AG09319 (cell line): Measurements from ENCODE around the gene PEAR1.

Experiments used
- DNase-seq: peaks from one replicate; pipeline ENCODE4 v3.0.0-alpha.2; 2010; ENCODE audit warnings: low read depth; ENCODE audit errors: extremely low read depth
- CTCF ChIP-seq: IDR thresholded peaks from 2 replicates; pipeline ENCODE4 v1.5.1; 2011; ENCODE audit warnings: low read depth, mild to moderate bottlenecking, inconsistent platforms, low read length, moderate library complexity

The PEAR1 gene

GRCh38 chr1:156936191-156936590 lies 42.7 kb downstream of the PEAR1 start:
- no peak for DNase-seq
- no peak for TF ChIP-seq CTCF

- DNase-seq = no peak
- TF ChIP-seq CTCF = no peak
Observed at GRCh38 chr1:156936721-156937220, 43.3 kb downstream of the PEAR1 start.

GRCh38 chr1:156937883-156938282 lies 44.4 kb downstream of the PEAR1 start:
- no peak for TF ChIP-seq CTCF
- DNase-seq = no peak

DNA sequence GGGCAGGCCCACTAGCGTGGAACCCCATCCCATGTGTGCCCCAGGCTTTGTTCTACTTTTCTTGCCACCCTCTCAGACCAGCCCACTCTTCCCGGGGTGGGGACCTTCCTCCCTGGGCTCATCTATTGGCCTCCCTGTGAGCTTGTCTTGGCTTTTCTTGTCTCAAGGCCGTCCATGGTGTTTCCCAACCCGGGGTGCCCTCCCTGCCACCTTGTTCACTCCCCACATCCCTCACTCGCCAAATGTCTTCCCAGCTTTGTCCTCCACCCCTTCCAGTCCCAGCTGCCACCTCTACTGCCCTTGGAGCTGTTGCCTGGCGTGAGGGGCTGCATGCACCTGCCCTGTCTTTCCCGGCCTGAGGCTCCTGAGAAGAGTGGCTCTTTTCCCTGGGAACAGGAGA lies 45.3 kb downstream of the PEAR1 start:
- no peak for TF ChIP-seq CTCF
- DNase-seq = no peak

GRCh38 chr1:156939786-156940334 lies 46.3 kb downstream of the PEAR1 start:
- TF ChIP-seq CTCF = no peak
- DNase-seq = no peak

GRCh38 chr1:156941675-156942074 lies 48.2 kb downstream of the PEAR1 start:
- DNase-seq = no peak
- TF ChIP-seq CTCF = no peak

DNA sequence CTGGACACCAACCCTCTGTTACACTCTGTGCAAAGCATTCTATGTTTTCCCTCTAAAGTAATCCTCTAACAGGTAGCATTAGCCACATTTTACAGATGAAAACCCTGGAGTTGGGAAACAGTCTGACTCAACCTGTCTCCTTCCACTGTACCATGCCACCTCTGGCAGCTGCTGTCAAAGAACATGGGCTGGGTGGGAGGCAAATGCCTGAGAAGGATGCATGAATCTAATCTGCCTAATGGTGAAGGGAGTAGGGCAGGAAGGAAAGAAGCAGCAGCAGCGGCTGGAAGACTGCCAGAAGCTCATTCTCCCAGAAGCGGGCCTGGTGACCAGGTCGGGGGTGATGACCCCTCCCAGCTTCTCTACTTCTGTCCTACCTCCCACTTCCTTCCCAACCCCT lies 48.7 kb downstream of the PEAR1 start:
- DNase-seq = no peak
- TF ChIP-seq CTCF = no peak
